BJ (cell line): ENCODE results near the gene CEACAM1. TPM values are rescaled to one million over a fixed set of nuclear protein-coding genes. Genes with fewer than 3 reads are reported as not detected.
"Not testable (repeated sequence)": the region's sequence is repeated elsewhere in the genome, so short reads cannot be mapped to it uniquely, and the experiment has no call there.

Source experiments
- CTCF ChIA-PET: fragments of 350-600 bp; formaldehyde crosslinking; extraction: SDS; loops from one replicate; lab custom pipeline; 2021; ENCODE audit warnings: antibody characterized with exemption, inconsistent platforms; lab: Yijun Ruan, JAX
- POLR2A ChIA-PET: fragments of 300-600 bp; sonication (Branson Sonifier 250); formaldehyde crosslinking; extraction: SDS; loops from one replicate; lab custom pipeline; 2021; ENCODE audit warnings: antibody characterized with exemption; lab: Charles Lee
- DNase-seq: peaks from one replicate; pipeline ENCODE4 v3.0.0-alpha.2; 2011; ENCODE audit warnings: low read depth
- H3K27me3 ChIP-seq: 2 replicates; pipeline ENCODE4 v1.6.0; 2011; ENCODE audit warnings: low read length; ENCODE audit not compliant: control insufficient read depth, insufficient read depth
- H3K36me3 ChIP-seq: 2 replicates; pipeline ENCODE4 v1.5.1; 2011; ENCODE audit warnings: low read length; ENCODE audit not compliant: control insufficient read depth, insufficient read depth
- H3K4me3 ChIP-seq: 2 replicates; pipeline ENCODE4 v1.5.1; 2011; ENCODE audit warnings: low read depth, mild to moderate bottlenecking, control low read depth, low read length
- polyA plus RNA-seq: library from polyadenylated mRNA; depleted of rRNA; stranded (reverse); fragments of >200 nt; gene quantifications from 2 replicates; pipeline ENCODE4 v1.2.3, GENCODE V29; 2011
- TF ChIP-seq, protein P1 (sequence below): IDR thresholded peaks from 2 replicates; pipeline ENCODE4 v1.5.1; 2011; ENCODE audit warnings: low read depth, mild to moderate bottlenecking, control low read depth, inconsistent platforms, low read length, moderate library complexity; ENCODE audit not compliant: insufficient read depth

The CEACAM1 gene
- polyA plus RNA-seq, 1 experiment = 0.11 TPM

DNA sequence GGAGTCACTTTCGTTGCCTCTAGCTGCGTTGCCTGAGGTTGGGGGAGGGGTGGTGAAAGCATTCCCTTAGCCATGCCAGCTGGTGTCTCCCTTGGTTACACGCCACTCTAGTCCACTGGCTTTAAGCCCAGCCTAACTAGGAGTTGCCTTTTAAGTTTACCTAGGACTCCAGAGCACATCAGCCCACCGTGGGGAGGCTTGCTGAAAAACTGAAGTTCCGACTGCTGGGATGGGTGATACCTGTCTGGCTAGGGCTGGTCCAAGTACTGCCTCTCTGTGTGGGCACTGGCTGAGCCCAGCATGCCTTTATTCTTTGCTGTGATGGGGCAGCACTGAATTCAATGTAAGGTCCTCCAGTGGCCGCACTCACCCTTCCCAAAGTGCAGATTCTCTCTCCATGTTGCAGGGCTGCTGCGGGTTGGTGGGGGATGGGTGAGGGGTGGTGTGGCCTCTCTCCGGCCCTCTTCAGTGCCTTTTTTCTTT lies 11.8 kb upstream of the CEACAM1 start:
- Histone ChIP-seq H3K27me3 (peaks cover 18% of the 10 kb centered on the region), H3K4me3 (no peak overlapping the region), H3K36me3 (no peaks in the 10 kb centered on the region)
- ChIA-PET CTCF (interaction anchor here (1.1 to 2.0 kb wide), 4 partner anchors 10 to 102 kb away, joined by 5 to 8 read pairs (median 6); no protein-coding TSS in a partner anchor), POLR2A (no interaction called here)
- TF ChIP-seq, protein P1, sequence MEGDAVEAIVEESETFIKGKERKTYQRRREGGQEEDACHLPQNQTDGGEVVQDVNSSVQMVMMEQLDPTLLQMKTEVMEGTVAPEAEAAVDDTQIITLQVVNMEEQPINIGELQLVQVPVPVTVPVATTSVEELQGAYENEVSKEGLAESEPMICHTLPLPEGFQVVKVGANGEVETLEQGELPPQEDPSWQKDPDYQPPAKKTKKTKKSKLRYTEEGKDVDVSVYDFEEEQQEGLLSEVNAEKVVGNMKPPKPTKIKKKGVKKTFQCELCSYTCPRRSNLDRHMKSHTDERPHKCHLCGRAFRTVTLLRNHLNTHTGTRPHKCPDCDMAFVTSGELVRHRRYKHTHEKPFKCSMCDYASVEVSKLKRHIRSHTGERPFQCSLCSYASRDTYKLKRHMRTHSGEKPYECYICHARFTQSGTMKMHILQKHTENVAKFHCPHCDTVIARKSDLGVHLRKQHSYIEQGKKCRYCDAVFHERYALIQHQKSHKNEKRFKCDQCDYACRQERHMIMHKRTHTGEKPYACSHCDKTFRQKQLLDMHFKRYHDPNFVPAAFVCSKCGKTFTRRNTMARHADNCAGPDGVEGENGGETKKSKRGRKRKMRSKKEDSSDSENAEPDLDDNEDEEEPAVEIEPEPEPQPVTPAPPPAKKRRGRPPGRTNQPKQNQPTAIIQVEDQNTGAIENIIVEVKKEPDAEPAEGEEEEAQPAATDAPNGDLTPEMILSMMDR = no peak
- no peak for DNase-seq

DNA sequence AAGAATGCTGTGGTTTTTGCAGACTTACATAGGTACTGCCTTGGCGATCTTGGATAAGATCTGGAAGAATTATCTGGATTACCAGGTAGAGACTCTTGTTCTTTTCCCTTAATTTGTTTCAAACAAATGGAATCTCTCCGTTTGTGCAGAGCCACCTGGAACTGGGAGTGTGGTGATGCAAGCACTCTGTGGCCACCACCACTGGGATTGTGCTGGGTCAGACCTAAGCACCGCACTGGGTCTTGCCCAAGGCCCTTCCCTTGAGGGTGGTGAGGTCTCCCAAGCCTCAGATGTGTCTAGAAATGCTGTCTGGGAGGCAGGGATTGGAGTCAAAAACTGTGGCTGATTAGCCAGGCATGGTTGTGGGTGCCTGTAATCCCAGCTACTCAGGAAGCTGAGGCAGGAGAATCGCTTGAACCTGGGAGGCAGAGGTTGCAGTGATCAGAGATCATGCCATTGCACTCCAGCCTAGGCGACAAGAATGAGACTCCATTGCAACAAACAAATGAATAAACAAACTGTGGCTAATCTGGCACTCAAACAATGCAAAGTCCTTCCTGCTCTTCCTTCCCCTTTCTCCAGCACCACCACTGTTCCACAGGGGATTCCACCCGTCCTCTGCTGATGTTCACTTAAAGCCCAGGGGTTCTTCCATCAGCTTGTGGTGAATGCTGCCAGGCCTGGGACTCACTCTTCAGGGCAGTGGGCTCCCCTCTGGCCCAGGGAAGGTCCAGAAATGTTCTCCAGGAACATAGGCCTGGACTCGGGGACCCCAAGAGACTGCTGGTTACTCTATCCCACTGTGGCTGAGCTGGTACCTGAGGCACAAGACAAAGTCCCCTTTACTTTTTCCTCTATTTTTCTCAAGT lies 10.8 kb upstream of the CEACAM1 start:
- DNase-seq = no peak
- H3K27me3 ChIP-seq = peaks cover 18% of the 10 kb centered on the region
- TF ChIP-seq, protein P1 = no peak
- no peak overlapping the region for H3K4me3 ChIP-seq
- POLR2A ChIA-PET = no interaction called here
- H3K36me3 ChIP-seq = no peaks in the 10 kb centered on the region
- CTCF ChIA-PET = interaction anchor here (1.1 to 2.0 kb wide), 4 partner anchors 9 to 101 kb away, joined by 5 to 8 read pairs (median 6); no protein-coding TSS in a partner anchor

DNA sequence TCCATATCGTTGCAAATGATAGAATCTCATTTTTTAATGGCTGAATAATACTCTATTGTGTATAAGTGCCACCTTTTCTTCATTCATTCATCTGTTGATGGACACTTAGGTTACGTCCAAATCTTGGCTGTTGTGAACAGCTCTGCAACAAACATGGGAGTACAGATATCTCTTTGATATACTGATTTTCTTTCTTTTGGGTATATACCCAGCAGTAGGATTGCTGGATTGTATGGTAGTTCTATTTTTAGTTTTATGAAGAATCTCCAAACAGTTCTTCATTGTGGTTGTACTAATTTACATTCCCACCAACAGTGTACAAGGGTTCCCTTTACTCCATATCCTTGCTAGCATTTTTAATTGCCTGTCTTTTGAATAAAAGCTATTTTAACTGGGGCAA lies 7.0 kb upstream of the CEACAM1 start:
- H3K4me3 ChIP-seq, DNase-seq, POLR2A ChIA-PET, H3K36me3 ChIP-seq: not testable (repeated sequence)
- CTCF ChIA-PET = interaction anchor here (1.6 to 2.9 kb wide), 2 partner anchors 9 to 85 kb away, joined by 3 to 17 read pairs; no protein-coding TSS in a partner anchor
- H3K27me3 ChIP-seq = peaks cover 15% of the 10 kb centered on the region

DNA sequence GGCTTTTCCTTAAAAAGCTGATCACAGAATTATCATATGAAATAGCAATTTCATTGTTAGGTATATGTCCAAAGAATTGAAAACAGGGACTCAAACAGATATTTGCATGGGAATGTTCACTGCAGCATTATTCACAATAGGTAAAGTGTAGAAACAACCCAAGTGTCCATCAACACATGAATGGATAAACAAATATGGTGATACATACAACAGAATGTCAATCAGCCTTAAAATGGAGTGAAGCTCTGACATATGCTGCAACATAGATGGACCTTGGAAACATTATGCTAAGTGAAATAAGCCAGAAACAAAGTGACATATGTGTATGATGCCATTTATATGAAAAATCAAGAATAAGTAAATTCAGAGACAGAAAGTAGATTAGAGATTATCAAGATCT lies 6.1 kb upstream of the CEACAM1 start:
- no peak for DNase-seq
- Histone ChIP-seq H3K36me3 (no peaks in the 10 kb centered on the region), H3K4me3 (no peak overlapping the region), H3K27me3 (peaks cover 9% of the 10 kb centered on the region)
- TF ChIP-seq, protein P1 = no peak
- CTCF ChIA-PET = interaction anchor here (1.3 kb wide), 1 partner anchor 96 kb away, joined by 3 read pairs; no protein-coding TSS in a partner anchor
- POLR2A ChIA-PET = no interaction called here

DNA sequence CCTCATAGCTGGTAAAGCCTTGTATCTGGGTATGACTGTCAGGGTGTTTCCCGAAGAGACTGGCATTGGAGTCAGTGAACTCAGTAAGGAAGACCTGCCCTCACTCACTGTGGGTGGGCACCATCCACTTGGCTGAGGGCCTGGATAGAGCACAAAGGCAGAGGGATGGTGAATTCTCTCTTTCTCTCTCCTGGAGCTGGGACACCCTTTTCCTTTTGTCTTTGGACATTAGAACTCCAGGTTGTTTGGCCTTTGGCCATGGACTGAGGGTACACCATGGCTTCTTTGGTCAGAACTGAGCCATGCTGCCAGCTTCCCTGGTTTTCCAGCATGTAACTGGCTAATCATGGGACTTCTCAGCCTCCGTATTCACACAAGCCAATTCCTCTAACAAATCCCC lies 4.6 kb upstream of the CEACAM1 start:
- no peak for DNase-seq
- TF ChIP-seq, protein P1 = no peak
- no peaks in the 10 kb centered on the region for H3K36me3 ChIP-seq
- ChIA-PET POLR2A (no interaction called here), CTCF (interaction anchor here (1.0 to 1.4 kb wide), 3 partner anchors 82 to 93 kb away, joined by 3 to 7 read pairs (median 4); no protein-coding TSS in a partner anchor)
- no peak overlapping the region for H3K4me3 ChIP-seq
- H3K27me3 ChIP-seq = peaks cover 2% of the 10 kb centered on the region; the same call in 1 of the 2 replicates
